ENCODE data around the gene SFXN5. TPM values are rescaled to one million over a fixed set of nuclear protein-coding genes. Genes with fewer than 3 reads are reported as not detected.

The SFXN5 gene, protein sequence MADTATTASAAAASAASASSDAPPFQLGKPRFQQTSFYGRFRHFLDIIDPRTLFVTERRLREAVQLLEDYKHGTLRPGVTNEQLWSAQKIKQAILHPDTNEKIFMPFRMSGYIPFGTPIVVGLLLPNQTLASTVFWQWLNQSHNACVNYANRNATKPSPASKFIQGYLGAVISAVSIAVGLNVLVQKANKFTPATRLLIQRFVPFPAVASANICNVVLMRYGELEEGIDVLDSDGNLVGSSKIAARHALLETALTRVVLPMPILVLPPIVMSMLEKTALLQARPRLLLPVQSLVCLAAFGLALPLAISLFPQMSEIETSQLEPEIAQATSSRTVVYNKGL
- 10.0 and 11.8 TPM in 2 replicates for total RNA-seq (ENCODE audit: low replicate concordance)

DNA sequence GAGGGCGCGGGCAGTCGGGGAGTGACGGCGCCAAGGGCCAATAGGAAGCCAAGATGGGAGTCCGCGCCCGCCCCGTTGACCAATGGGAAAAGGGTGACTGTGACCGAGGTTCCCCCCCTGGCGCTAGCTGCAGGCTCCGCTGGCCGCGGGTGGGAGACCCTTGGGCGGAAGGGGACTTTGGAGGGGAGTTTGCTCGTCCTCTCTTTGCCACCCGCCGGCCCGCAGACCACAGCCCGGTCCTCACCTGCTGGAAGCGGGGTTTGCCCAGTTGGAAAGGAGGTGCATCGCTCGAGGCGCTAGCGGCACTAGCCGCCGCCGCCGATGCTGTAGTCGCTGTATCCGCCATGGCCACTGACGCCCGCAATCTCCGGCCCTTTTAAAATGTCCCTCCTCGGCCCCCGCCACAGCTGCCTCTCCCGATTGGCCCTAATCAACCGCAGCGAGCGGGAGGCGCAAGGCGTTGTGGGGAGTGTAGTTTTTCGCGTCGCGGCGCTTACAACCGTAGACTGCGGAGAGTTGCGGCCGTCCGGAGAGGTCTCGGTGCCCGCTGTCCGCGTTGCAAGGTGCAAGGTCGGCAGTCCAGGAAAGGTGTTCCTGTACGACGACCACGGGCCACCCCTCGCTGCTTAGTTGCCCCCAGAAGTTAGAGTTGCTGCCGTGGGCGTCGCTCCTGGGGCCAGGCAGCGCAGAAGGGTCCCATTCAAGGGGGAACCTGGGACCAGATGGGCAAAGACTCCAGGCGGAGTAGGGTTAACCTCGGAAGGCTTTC is at the start of gene SFXN5:
Gene SFXN5, minus strand, starts transcription at position 353 of the 769 bp plus-strand sequence. Its CDS starts 7 bp downstream, at position 346.

DNA sequence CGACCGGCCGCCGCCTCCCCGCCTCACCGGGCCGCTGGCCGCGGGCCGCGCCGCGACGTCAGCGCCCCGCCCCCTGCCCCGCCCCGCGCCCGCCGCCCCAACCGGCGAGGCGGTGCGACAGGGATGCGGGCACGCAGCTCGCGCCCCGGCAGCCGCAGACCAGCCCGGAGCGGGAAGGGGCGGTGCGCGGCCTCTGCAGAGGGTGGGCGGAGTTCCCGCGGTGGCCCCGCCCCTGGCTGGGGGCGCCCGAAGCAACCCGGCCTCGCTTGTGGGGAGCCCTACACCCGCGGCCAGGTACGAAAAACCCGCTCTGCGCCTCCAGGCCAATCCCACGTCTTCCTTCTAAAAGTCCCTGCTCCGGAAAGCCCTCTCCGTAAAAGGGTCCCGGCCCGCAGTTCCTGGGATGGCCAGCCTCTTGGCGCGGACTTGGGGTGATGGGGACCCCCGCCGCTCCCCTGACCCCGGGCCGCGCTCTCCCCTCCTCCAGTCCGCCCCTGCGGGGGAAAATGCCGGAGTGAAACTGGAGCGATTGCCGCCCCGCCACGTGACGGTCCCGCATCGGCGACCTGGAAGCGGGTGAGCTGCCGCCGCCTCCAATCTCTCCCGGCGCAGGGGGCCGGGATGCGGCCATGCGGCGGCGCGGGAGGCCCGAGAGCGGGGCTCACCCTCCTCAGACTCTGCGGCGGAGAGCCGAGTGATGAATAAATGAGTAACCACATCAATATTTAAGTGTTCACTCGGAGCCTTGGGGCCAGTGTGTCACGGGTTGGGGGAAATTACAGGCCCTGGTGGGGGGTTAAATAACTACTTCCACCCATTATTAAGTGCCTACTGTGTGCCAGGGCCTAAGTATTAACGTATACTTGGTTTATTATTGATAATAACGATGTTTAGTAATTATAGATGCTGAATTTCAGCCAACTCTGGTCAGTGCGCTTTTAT is 41.7 kb upstream of the SFXN5 start, which contains the start of gene RAB11FIP5:
Gene RAB11FIP5, minus strand, starts transcription at position 36 of the 942 bp plus-strand sequence. CDS start 171 bp downstream, outside the sequence.

DNA sequence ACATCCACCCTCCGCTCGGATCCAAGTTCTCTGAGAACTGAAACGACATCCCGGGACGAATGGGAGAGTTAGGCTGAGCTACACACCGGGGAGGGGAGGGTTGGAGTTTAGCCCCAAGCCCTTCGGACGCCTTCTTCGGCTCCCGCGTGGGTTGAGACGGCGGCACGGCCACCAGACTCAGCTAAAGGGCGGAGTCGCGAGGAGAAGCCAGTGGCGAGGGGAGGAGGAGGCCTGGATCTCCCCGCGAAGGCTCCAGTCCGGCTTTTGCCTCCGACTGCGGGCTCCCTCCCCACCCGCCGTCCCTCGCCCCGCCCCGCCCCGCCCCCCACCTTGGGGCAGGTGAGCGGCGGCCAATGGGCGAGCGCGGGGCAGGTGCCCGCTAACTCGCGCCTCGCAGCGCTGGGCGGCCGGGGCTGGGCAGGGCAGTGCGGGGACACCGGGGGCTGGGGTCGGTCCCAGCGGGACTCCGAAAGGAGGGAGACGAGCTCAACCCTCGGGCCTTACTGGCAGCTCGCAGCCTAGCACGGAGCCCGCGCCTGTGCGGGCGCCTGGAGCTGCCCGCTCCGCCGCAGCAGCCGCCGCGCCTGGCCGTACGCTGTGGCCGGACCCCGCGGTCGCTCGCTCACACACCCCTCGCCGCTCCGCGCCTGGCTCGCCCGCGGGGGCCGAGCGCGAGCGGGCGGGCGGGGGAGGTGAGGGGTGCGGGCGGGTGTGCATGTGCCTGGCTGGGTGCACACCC is 154.2 kb downstream of the SFXN5 start, which contains the start of gene EMX1:
Gene EMX1, plus strand, starts transcription at position 382 of the 739 bp plus-strand sequence. Its CDS starts 334 bp downstream, at position 716.

Other genes with a start within 250 kb of the SFXN5 start
- gene EXOC6B, start 245.7 kb downstream of the SFXN5 start, total RNA-seq (ENCODE audit: low replicate concordance), result 17.3 and 43.1 TPM in 2 replicates
- 31.0 and 32.2 TPM in 2 replicates for gene SPR, start 184.3 kb downstream of the SFXN5 start, total RNA-seq (ENCODE audit: low replicate concordance)
- gene EMX1, start 154.2 kb downstream of the SFXN5 start, total RNA-seq (ENCODE audit: low replicate concordance), result not detected in 2 replicates
- 22.5 and 27.8 TPM in 2 replicates for gene RAB11FIP5, start 41.2 kb upstream of the SFXN5 start, total RNA-seq (ENCODE audit: low replicate concordance)
- not detected in 2 replicates for gene NOTO, start 130.9 kb upstream of the SFXN5 start, total RNA-seq (ENCODE audit: low replicate concordance)
- 15.0 and 20.5 TPM in 2 replicates for gene SMYD5, start 142.5 kb upstream of the SFXN5 start, total RNA-seq (ENCODE audit: low replicate concordance)
- 10.3 and 20.5 TPM in 2 replicates for gene PRADC1, start 161.5 kb upstream of the SFXN5 start, total RNA-seq (ENCODE audit: low replicate concordance)
- gene CCT7, start 162.6 kb upstream of the SFXN5 start, total RNA-seq (ENCODE audit: low replicate concordance), result 294 and 401 TPM in 2 replicates
- gene FBXO41, start 212.8 kb upstream of the SFXN5 start, total RNA-seq (ENCODE audit: low replicate concordance), result 0.23 and 0.70 TPM in 2 replicates
- gene EGR4, start 221.8 kb upstream of the SFXN5 start, total RNA-seq (ENCODE audit: low replicate concordance), result not detected in 2 replicates